Neural cell (in vitro differentiated cells): ENCODE results near the gene SLC25A23.

ENCODE experiments used
- EP300 ChIP-seq: fragments of 450-650 bp; conservative IDR thresholded peaks from 2 replicates; pipeline ENCODE4 v1.6.1; 2014; ENCODE audit warnings: antibody characterized with exemption, mild to moderate bottlenecking, moderate library complexity; ENCODE audit not compliant: poor library complexity, severe bottlenecking
- EZH2 ChIP-seq: fragments of 200-600, 300-800 bp; shearing (Covaris generic), sonication (generic); IDR thresholded peaks from 2 replicates; pipeline ENCODE4 v1.6.1; 2014; ENCODE audit warnings: antibody characterized with exemption, low read length, borderline replicate concordance, mild to moderate bottlenecking; ENCODE audit not compliant: insufficient read depth, poor library complexity, severe bottlenecking
- RAD21 ChIP-seq: fragments of 450-650 bp; conservative IDR thresholded peaks from 2 replicates; pipeline ENCODE4 v1.6.1; 2014; ENCODE audit warnings: antibody characterized with exemption, mild to moderate bottlenecking, moderate library complexity
- TAF1 ChIP-seq: IDR thresholded peaks from 2 replicates; pipeline ENCODE4 v1.6.1; 2012; ENCODE audit warnings: low read depth
- TF ChIP-seq, protein P1 (sequence below): fragments of 450-650 bp; IDR thresholded peaks from 2 replicates; pipeline ENCODE4 v1.5.1; 2014; ENCODE audit warnings: antibody characterized with exemption, mild to moderate bottlenecking, moderate library complexity; ENCODE audit not compliant: poor library complexity, severe bottlenecking

- TF ChIP-seq, protein P1, sequence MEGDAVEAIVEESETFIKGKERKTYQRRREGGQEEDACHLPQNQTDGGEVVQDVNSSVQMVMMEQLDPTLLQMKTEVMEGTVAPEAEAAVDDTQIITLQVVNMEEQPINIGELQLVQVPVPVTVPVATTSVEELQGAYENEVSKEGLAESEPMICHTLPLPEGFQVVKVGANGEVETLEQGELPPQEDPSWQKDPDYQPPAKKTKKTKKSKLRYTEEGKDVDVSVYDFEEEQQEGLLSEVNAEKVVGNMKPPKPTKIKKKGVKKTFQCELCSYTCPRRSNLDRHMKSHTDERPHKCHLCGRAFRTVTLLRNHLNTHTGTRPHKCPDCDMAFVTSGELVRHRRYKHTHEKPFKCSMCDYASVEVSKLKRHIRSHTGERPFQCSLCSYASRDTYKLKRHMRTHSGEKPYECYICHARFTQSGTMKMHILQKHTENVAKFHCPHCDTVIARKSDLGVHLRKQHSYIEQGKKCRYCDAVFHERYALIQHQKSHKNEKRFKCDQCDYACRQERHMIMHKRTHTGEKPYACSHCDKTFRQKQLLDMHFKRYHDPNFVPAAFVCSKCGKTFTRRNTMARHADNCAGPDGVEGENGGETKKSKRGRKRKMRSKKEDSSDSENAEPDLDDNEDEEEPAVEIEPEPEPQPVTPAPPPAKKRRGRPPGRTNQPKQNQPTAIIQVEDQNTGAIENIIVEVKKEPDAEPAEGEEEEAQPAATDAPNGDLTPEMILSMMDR = no peak
- no peak for TF ChIP-seq RAD21
- TF ChIP-seq EZH2 = no peak
- no peak for TF ChIP-seq EP300
- TF ChIP-seq TAF1 = no peak
Measured at GRCh38 chr19:6471076-6471475, 11.5 kb upstream of the SLC25A23 start.
